GM23248 (cell line): ENCODE measurements around the gene FAM25G.

ENCODE experiments used
- EZH2 ChIP-seq: fragments of 200-600 bp; sonication (generic); IDR thresholded peaks from 2 replicates; pipeline ENCODE4 v1.6.1; 2018; ENCODE audit warnings: antibody characterized with exemption, mild to moderate bottlenecking; ENCODE audit not compliant: insufficient read depth, poor library complexity, severe bottlenecking
- EZH2phosphoT487 ChIP-seq: fragments of 200-600 bp; sonication (generic); IDR thresholded peaks from 2 replicates; pipeline ENCODE4 v1.6.1; 2018; ENCODE audit warnings: antibody characterized with exemption, moderate library complexity, mild to moderate bottlenecking, low read depth; ENCODE audit not compliant: insufficient read depth

DNA sequence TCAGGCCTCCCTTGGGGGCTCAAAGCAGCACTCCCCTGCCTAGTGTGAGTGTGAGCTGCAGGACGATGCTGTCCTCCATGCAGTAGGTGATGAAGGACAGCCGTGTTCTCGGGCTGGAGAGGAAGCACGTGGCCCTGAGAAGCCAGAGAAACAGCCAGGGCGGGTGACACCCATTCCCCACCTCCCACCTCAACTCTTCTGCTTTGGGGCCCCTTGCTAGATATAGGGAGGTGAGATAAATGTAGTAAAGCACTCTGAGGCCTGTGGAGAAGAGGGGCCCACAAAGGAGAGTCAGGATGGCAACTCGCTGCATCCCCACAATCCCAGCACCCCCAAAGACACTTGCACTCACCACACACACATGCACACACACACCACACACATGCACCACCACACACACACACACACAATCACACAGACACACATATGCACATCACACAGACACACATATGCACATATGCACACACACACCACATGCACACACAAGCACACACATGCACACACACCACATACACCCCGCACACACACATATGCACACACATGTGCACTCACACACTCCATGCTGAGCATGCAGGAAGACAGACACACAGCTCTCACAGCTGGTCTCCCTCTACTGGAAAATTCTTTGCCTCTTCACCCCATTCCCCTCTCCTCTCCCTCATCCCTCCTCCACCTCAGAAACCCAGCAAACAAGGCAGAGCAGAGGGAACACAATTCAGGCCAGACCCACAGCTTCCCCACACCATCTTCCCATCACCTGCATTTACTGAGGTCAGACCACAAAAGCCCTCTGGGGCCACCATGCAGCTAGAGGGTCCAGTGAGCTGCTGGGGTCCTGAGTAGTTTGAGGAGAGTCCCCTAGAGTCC, 38.1 kb downstream of the FAM25G start:
- TF ChIP-seq EZH2 (no peak), EZH2phosphoT487 (no peak)
